NCI-H2196 treated with DMSO at 0.1 percent for 48 hours (cell line): ENCODE measurements around the gene SYNE1.
"Not testable (repeated sequence)": the region's sequence is repeated elsewhere in the genome, so short reads cannot be mapped to it uniquely, and the experiment has no call there.

Experiments
- DNase-seq: peaks from one replicate; lab custom pipeline; 2025; ENCODE audit not compliant: unreplicated experiment; lab: John Stamatoyannopoulos, UW

SYNE1 gene

GRCh38 chr6:152155792-152156191 is 481.4 kb downstream of the SYNE1 start:
- no peak for DNase-seq

DNA sequence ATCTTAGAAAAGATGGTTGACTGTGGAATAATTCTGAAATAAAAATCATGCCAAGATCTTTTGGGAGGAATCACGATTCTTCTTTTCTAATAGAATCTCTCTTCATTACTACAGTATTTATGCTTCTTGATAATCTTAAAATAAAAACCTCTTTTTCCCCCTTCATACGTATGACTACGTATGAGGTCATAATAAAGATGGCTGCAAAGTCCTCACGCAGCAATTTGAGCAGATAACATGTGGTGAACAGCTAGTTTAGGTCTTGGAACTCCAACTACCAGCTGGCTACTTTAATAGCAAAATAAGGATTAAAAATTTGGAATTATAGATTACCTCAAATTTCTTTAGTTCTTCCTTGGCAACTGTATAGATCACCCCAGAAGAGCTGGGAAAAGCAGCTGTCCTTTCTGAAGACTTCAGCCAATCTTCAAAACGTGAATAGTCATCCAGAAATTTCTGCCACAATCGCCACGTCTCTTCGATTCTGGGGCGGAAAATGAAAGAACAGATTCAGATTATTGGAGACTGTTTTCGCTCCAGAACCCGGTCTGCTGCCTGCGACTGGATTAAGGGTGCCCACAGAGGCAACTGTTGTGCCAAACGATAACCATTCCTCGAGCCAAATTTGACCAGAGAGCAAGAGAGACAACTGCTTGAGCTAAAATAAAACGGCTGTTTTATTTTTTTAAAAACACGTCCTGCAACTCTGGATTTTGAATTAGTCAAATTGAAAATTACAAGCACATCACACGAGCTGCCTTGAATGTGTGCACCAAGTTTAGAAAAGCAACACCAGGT is 482.4 kb downstream of the SYNE1 start:
- DNase-seq = no peak

GRCh38 chr6:152151920-152152319 is 485.2 kb downstream of the SYNE1 start:
- no peak for DNase-seq

GRCh38 chr6:152150196-152150595 is 487.0 kb downstream of the SYNE1 start:
- no peak for DNase-seq

- DNase-seq = no peak
Measured at GRCh38 chr6:152148412-152148811, 488.8 kb downstream of the SYNE1 start.

- DNase-seq = no peak
Measured at GRCh38 chr6:152147269-152147668, 489.9 kb downstream of the SYNE1 start.

GRCh38 chr6:152146385-152146784 is 490.8 kb downstream of the SYNE1 start:
- DNase-seq = no peak

DNA sequence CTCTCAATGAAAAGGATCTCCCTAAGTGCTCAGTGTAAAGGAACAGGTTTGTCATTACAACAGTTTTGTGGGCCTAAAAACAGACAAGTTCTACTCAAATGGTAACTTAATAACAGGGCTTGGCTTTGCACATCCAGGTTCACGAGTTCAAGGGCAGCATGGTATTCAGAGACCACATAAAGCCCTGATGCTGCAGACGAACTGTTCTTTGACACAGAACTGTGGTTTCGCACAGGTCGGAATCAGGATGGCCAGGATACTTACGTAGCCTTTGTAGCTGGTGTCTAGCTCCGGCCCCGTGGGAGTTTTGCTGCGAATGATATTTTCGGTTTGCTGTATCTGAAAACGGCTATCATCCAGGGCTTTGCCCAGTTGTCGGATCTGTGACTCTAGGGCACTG is 493.8 kb downstream of the SYNE1 start:
- no peak for DNase-seq

DNA sequence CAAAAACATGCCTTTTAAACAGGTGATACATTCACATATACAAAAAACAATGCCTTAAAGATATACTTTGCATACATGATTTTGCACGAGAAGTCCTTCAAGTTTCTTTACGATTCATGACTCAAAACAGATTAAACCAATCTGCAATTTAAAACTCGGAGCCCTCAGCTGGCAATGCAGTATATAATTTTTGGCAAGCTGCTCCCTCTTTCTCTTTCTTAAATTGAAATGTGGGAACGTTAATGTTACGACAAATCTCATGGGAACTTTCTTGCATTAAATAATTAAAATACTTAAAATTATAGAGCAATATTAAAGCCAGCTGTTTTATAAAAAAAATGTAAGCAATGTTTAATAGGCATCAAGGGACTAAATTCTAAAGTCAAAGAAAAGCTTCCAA is 495.1 kb downstream of the SYNE1 start:
- DNase-seq = no peak

GRCh38 chr6:152138344-152138743 is 498.8 kb downstream of the SYNE1 start:
- not testable (repeated sequence) for DNase-seq

- DNase-seq = peak; percentile 65
Measured at GRCh38 chr6:152136449-152136825, 500.7 kb downstream of the SYNE1 start.

DNA sequence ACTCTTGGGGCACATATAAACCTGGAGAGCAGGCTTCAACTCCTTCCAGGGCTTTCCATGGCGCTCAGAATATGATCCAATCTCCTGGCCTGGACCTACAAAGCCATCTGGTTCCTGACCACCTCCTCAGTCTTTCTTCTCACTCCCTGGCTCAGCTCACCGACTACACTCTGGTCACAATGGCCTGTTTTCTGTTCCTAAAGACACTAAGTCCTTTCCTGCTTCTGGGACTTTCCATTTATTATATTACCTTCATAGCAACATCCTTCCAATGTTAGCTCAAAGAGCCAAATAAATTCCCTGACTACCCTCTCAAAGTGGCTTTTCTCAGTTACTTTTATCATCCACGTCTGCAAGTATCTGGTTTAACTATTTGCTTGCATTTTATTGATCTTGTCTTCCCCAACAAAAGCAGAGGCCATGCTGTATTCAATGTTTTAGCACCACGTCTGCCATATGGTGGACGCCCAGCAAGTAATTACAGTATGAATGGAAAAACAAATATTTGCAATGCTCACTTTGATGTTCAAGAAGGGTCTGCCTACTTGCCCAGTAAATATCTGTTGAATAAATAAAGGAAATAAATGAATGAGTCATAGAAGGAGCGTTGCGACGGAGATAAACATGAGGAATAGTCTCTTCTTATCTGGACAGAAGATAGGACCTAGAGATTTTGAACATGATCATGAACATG is 501.3 kb downstream of the SYNE1 start:
- peak; percentile 60 for DNase-seq

- DNase-seq = no peak
Measured at GRCh38 chr6:152130441-152130840, 506.7 kb downstream of the SYNE1 start.

DNA sequence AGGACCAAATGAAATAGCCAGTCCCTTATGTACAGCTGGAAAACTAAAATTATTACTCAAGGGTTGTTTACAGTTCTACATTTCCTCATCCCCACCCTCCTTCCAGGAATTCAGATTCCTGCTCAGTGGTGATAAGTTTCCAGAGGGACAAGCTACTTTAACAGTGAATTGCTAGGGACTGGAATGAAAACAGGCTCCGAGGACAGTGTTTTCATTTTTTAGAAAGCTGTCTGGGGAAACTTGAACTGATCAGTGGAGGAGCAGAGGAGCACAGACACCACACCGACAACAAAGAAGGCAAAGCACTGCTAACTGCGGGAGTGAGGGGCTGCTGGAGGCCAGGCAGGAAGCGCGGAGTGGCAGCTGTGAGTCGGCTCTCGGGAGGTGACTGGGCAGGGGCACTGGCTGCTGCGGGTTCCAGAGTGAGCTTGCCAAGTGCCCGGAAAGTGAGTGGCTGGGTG is 507.4 kb downstream of the SYNE1 start:
- no peak for DNase-seq

GRCh38 chr6:152127432-152128165 is 509.6 kb downstream of the SYNE1 start:
- no peak for DNase-seq

GRCh38 chr6:152124429-152125074 is 512.6 kb downstream of the SYNE1 start:
- peak; percentile 30 for DNase-seq

- DNase-seq = no peak
Measured at GRCh38 chr6:152123076-152123475, 514.1 kb downstream of the SYNE1 start.

DNA sequence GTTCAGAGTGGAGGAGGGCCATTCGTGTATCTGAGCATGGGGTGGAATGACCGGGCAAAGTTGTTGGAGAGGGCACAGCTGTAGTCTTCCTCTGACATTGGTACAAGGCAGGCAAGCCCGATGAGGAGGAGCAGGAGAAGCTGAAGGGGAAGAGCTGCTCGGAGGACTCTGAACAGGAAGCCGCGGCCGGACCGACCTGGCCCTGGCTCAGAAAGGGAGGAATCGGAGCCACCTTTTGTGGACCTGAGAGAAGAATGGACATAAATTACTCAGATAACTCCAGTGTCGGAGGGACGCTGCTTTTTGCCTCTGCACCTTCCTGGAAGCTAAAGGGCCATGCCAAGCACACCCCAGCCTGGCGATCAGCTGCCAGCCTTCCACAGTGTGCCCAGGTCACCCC is 514.7 kb downstream of the SYNE1 start:
- DNase-seq = no peak

DNA sequence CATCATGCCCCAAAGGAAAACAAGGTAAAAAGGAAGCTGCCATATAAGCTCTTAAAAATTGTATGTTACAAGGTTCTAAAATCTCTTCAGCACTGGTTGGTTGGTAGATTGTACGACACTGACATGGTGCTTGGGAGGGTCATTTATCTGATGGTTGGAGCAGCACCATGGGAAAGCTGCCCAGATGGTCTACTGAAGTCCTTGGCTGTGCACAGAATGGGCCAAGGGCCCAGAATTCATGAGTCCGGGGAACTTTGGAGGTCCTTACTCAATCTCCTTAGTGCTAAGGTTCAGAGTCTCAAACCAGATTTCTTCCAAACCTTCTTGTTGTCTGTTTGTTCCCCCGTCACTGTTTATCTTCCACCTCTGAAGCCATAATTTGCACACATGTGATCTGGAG is 515.3 kb downstream of the SYNE1 start:
- no peak for DNase-seq

GRCh38 chr6:152119831-152120230 is 517.3 kb downstream of the SYNE1 start:
- no peak for DNase-seq

- DNase-seq = no peak
Measured at GRCh38 chr6:152118678-152119077, 518.5 kb downstream of the SYNE1 start.
